Erythroblast (primary cell): Measurements from ENCODE around the gene CLASP1.
"Not testable (repeated sequence)": the region's sequence is repeated elsewhere in the genome, so short reads cannot be mapped to it uniquely, and the experiment has no call there.

ENCODE experiments used
- DNase-seq, 2 experiments: peaks; one replicate each; lab custom pipeline; 2025; lab: John Stamatoyannopoulos, UW
- GATA1 ChIP-seq: IDR thresholded peaks from 2 replicates; pipeline ENCODE4 v1.6.1; 2011; ENCODE audit warnings: low read depth, mild to moderate bottlenecking, control low read depth, low read length, moderate library complexity
- POLR2A ChIP-seq: IDR thresholded peaks from 2 replicates; pipeline ENCODE4 v1.6.1; 2011; ENCODE audit warnings: mild to moderate bottlenecking, low read length

CLASP1 gene

GRCh38 chr2:121446647-121447241, 202.5 kb downstream of the CLASP1 start:
- TF ChIP-seq GATA1 (no peak), POLR2A (no peak)

GRCh38 chr2:121442889-121443288, 206.4 kb downstream of the CLASP1 start:
- no peak for DNase-seq
- TF ChIP-seq GATA1, result no peak
- no peak for TF ChIP-seq POLR2A

More at GRCh38 chr2:121446647-121447241, 202.5 kb downstream of the CLASP1 start:
- no peak for DNase-seq

GRCh38 chr2:121438290-121438689, 211.0 kb downstream of the CLASP1 start:
- not testable (repeated sequence) for DNase-seq

DNA sequence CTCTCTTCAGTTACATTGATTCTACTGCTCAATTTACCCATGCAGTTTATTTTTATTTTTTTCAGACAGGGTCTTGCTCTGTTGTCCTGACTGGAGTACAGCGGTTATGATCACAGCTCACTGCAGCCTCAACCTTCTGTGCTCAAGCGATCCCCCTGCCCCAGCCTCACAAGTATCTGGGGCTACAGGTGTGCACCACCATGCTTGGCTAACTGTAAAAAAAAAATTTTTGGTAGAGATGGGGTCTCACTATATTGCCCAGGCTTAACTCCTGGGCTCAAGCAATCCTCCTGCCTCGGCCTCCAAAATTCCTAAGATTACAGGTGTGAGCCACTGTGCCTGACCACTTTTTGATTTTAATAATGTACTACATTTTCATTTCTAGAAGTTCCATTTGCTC, 212.3 kb downstream of the CLASP1 start:
- no peak for DNase-seq
- TF ChIP-seq POLR2A (no peak), GATA1 (no peak)

DNA sequence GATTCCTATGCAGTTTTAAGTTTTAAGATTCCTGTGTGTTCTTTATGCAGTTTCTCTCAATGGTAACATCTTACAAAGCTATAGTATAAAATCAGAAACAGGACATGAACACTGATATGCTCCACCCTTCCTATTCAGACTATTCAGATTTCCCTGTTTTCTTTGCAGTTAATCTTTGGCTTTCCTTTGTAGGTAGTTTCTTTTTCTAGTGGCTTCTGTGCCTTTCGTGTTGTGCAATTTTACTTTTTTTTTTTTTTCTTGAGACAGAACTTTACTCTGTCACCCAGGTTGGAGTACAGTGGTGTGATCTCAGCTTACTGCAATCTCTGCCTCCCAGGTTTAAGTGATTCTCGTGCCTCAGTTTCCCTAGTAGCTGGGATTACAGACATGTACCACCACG, 213.5 kb downstream of the CLASP1 start:
- TF ChIP-seq GATA1 (no peak), POLR2A (no peak)

DNA sequence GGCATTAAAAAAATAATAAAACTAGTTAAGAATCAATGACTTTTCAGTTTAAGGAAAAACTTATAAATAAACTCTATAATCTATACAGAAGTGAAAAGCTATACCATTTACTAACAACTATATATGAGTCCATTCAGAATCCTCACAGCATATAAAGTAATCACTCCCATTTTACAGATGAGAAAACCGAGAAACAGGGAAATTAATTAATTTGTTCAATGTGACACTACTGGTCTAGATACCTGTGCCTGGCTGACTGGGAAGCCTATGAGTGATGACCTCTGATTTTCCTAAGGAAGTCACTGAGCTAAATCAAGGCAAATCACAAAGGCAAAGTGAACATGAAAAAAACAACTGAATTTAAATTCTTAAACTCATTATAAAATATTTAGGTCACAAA, 218.0 kb downstream of the CLASP1 start:
- TF ChIP-seq POLR2A (no peak), GATA1 (no peak)
- DNase-seq, result no peak

More for the DNA sequence above, 213.5 kb downstream of the CLASP1 start:
- DNase-seq, result no peak

DNA sequence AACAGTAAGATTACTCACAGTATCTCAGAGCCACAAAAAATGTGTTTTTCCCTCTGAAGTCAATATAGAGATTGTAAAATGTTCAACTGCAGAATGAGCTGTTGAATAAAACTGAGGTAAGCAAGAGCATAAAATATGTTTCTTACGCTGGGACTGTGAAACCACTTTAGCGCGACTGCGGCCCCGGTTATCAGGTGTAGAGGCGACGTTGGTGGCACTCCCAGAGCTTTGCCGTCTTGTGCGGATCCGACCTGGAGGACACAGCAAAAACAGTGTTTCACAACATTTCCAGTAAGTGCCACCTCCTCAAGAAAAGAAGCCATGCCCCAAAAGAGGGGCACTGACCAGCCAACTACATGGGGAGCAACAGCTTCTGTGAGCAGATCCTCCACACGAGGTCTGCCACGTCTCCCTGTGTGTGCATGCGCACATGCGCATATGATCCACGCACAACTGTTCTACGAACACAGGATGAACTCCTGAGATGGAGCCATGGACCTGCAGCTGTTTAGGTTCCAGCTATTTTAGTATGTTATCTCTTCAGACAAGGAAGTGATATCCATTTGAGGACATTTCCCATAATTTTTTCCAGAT, 219.2 kb downstream of the CLASP1 start:
- DNase-seq, result no peak
- TF ChIP-seq GATA1 (no peak), POLR2A (no peak)

GRCh38 chr2:121429119-121429903, 220.0 kb downstream of the CLASP1 start:
- peak in 1 of 2 experiments; percentile 28 for DNase-seq
- TF ChIP-seq GATA1, result no peak
- no peak for TF ChIP-seq POLR2A

GRCh38 chr2:121427187-121427689, 222.0 kb downstream of the CLASP1 start:
- TF ChIP-seq GATA1, result no peak
- TF ChIP-seq POLR2A, result no peak
- DNase-seq, result no peak

DNA sequence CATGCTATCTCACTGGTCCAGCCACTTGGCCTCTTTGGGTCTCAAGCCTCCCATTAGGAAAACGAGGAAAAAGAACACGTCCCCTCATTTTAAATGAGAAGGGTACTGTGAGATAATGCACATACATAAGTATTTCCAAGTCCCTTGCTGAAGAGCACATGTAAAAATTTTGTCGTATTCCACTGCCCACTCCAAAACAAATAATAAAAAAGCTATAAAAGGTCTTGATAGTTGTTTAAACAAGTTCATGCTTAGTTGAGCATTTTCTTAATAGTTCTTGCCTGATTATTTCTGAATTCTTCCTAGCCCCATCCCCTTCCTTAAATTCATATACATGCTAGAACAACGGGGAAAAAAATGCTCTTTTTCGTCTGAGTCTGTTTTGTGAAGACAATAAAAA, 228.8 kb downstream of the CLASP1 start:
- no peak for DNase-seq
- TF ChIP-seq POLR2A (no peak), GATA1 (no peak)

GRCh38 chr2:121419081-121419699, 230.1 kb downstream of the CLASP1 start:
- TF ChIP-seq POLR2A, result no peak
- TF ChIP-seq GATA1, result no peak
- no peak for DNase-seq

DNA sequence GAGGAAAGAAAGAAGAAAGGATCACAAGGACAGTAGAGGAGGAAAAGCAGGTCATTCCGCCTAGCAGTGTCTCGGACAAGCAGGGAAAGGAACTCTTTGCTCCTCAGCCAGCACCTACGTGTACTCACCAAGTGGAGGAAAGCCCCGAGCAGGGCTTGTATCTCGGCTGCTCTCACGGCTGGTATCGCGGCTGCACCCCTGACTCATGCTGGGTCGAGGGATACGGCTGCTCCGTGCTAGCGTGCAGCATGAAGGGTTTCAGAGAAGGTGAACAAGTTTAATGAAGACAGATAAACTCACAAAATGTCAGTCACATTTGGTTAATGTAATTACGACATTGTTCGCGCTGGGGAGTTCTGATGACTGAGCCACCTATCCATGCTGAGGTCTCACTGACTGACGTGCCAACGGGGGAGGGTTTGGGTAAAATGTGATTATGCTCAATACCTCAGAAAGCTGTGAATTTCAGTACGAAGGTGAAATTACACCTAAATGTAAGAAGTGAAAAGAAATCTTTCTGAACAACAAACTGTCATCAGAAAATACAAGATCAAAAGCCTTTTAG, 230.7 kb downstream of the CLASP1 start:
- DNase-seq, result no peak
- no peak for TF ChIP-seq GATA1
- TF ChIP-seq POLR2A, result no peak

DNA sequence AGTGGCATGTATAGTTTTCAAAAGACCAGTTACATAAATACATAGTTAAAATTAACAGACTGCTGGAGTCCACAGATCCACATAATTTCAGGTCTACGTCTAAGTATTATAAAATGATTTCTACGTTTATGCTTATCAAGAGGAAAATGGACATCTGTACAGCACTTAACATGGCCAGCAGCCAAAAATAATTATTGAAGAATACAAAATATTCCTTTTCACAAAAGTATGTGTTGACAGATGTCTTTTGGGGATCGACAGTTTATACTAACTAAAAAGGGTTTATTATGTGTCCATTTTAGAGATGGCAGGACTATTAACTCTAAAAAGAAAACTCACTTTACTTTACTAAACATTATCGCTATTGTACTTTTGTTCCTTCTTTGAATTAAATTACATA, 231.4 kb downstream of the CLASP1 start:
- TF ChIP-seq GATA1 (no peak), POLR2A (no peak)

More for the DNA sequence above, 231.4 kb downstream of the CLASP1 start:
- DNase-seq, result no peak
